HepG2 (cell line): ENCODE results near the gene CD248. TPM values are rescaled to one million over a fixed set of nuclear protein-coding genes. Genes with fewer than 3 reads are reported as not detected.

Source experiments
- ARNT ChIP-seq: fragments of 450-650 bp; IDR thresholded peaks from 2 replicates; pipeline ENCODE4 v1.6.1; 2017
- CCAR2 ChIP-seq: fragments of 200-400 bp; formaldehyde crosslinking; optimal IDR thresholded peaks from 2 replicates; pipeline ENCODE3; 2018; ENCODE audit warnings: low read depth, mild to moderate bottlenecking, low read length, moderate library complexity
- CHCHD3 ChIP-seq: sonication (generic); formaldehyde crosslinking; IDR thresholded peaks from 2 replicates; pipeline ENCODE4 v1.8.0; 2022; ENCODE audit warnings: mild to moderate bottlenecking, missing genetic modification reagents, moderate library complexity
- FOXK2 ChIP-seq: fragments of 450-650 bp; IDR thresholded peaks from 2 replicates; pipeline ENCODE4 v1.6.1; 2016
- GPBP1L1 ChIP-seq: sonication (generic); formaldehyde crosslinking; IDR thresholded peaks from 2 replicates; pipeline ENCODE4 v1.5.0; 2020; ENCODE audit warnings: mild to moderate bottlenecking, missing genetic modification reagents
- HNRNPH1 ChIP-seq: fragments of 200-400 bp; formaldehyde crosslinking; optimal IDR thresholded peaks from 2 replicates; pipeline ENCODE3; 2017; ENCODE audit warnings: mild to moderate bottlenecking, low read depth, low read length
- HOMEZ ChIP-seq: IDR thresholded peaks from 2 replicates; pipeline ENCODE4 v1.6.1; 2016; ENCODE audit warnings: low read depth
- KLF11 ChIP-seq: IDR thresholded peaks from 2 replicates; pipeline ENCODE4 v1.6.1; 2016; ENCODE audit warnings: missing compliant biosample characterization
- MATR3 ChIP-seq: sonication (generic); formaldehyde crosslinking; IDR thresholded peaks from 2 replicates; pipeline ENCODE4 v1.4.0; 2020; ENCODE audit warnings: missing genetic modification reagents
- NR2F2 ChIP-seq: IDR thresholded peaks from 2 replicates; pipeline ENCODE4 v1.6.1; 2012; ENCODE audit warnings: low read depth, inconsistent platforms, borderline replicate concordance
- TP53 ChIP-seq: sonication (generic); formaldehyde crosslinking; conservative IDR thresholded peaks from 2 replicates; pipeline ENCODE4 v1.4.0; 2020; ENCODE audit warnings: missing genetic modification reagents
- YEATS2 ChIP-seq: sonication (generic); formaldehyde crosslinking; IDR thresholded peaks from 2 replicates; pipeline ENCODE4 v1.4.0; 2020; ENCODE audit warnings: missing genetic modification reagents, borderline replicate concordance
- ZBTB20 ChIP-seq: sonication (generic); formaldehyde crosslinking; IDR thresholded peaks from 2 replicates; pipeline ENCODE4 v1.8.1; 2023; ENCODE audit warnings: missing genetic modification reagents, low read depth, mild to moderate bottlenecking, borderline replicate concordance
- ZNF256 ChIP-seq: sonication (generic); formaldehyde crosslinking; conservative IDR thresholded peaks from 2 replicates; pipeline ENCODE4 v1.4.0; 2020; ENCODE audit warnings: missing genetic modification reagents
- ZNF564 ChIP-seq: sonication (generic); formaldehyde crosslinking; IDR thresholded peaks from 2 replicates; pipeline ENCODE4 v1.8.1; 2023; ENCODE audit warnings: mild to moderate bottlenecking, missing genetic modification reagents
- ZNF850 ChIP-seq: sonication (generic); formaldehyde crosslinking; conservative IDR thresholded peaks from 2 replicates; pipeline ENCODE4 v1.9.0; 2021; ENCODE audit warnings: mild to moderate bottlenecking, missing genetic modification reagents
- polyA plus RNA-seq, 8 experiments: library from polyadenylated mRNA; depleted of rRNA in 3 of 8; stranded (reverse) in 7 of 8; unstranded in 1 of 8; fragments of >200 nt; fragmentation: Illumina TruSeq in 4 of 8; extraction: Trizol in 4 of 8; gene quantifications; 2 replicates each; pipeline versions ENCODE4 v1.2.1 to v1.2.3, GENCODE V29; 2011 to 2016; ENCODE audit warnings: low read depth in 4 of 8, missing spikeins in 1 of 8, mixed read lengths in 1 of 8; ENCODE audit not compliant: insufficient read depth in 1 of 8
- total RNA-seq, 5 experiments: library from RNA; depleted of rRNA; stranded (reverse); fragments of >200 nt; fragmentation: Illumina TruSeq; extraction: Trizol; gene quantifications; 2 replicates each; pipeline ENCODE4 v1.2.3, GENCODE V29; 2016; ENCODE audit warnings: low read depth in 1 of 5
- TF ChIP-seq, protein P1 (sequence below): sonication (generic); formaldehyde crosslinking; IDR thresholded peaks from 2 replicates; pipeline ENCODE4 v1.5.0; 2020; ENCODE audit warnings: mild to moderate bottlenecking, missing genetic modification reagents, borderline replicate concordance
- TF ChIP-seq, protein P2 (sequence below): sonication (generic); formaldehyde crosslinking; IDR thresholded peaks from 2 replicates; pipeline ENCODE4 v1.4.0; 2020; ENCODE audit warnings: missing genetic modification reagents

CD248 gene
- total and polyA plus RNA-seq, 2 of the 13 experiments (the other 11 are each of a cell fraction or from before 2014, with no cell fraction given) = 0.25 to 0.35 TPM

DNA sequence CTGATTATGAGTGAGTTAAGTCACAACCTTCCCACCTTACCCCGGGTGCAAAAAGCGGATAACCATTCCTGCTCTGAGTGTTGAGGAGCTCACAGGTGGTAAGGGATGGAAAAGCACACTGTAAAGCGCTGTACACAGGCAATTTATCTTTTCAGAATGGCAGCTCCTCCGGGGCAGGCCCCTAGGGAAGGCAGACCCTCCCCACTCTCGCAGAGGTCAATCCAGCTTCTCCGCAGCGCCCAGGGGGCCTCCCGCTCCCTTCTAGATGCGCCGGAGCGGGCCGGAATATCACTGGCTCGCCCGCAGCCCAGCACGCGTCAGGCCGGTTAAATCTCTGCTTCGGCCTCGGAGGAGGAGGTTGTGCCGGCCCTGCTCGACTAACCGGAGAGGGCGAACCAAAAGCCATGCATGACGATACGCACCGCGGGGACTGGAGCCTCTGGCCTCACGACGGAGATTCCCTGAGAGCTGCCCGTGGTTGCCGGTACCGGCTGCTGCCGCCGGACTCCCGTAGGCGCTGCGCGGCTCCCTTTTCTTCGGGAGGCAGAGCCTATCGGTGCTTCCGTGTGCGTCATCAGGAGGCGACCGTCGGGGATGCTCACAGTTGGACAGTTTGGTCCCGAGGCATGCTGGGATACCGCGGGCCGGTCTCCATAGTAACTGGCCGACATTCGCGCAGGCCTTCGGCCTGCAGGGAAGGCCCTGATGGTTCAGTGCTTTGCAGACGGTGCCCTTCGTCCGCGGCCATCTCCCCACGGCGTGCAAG is 27.9 kb upstream of the CD248 start, which contains the start of gene BRMS1 (continued):
- TF ChIP-seq, protein P1, sequence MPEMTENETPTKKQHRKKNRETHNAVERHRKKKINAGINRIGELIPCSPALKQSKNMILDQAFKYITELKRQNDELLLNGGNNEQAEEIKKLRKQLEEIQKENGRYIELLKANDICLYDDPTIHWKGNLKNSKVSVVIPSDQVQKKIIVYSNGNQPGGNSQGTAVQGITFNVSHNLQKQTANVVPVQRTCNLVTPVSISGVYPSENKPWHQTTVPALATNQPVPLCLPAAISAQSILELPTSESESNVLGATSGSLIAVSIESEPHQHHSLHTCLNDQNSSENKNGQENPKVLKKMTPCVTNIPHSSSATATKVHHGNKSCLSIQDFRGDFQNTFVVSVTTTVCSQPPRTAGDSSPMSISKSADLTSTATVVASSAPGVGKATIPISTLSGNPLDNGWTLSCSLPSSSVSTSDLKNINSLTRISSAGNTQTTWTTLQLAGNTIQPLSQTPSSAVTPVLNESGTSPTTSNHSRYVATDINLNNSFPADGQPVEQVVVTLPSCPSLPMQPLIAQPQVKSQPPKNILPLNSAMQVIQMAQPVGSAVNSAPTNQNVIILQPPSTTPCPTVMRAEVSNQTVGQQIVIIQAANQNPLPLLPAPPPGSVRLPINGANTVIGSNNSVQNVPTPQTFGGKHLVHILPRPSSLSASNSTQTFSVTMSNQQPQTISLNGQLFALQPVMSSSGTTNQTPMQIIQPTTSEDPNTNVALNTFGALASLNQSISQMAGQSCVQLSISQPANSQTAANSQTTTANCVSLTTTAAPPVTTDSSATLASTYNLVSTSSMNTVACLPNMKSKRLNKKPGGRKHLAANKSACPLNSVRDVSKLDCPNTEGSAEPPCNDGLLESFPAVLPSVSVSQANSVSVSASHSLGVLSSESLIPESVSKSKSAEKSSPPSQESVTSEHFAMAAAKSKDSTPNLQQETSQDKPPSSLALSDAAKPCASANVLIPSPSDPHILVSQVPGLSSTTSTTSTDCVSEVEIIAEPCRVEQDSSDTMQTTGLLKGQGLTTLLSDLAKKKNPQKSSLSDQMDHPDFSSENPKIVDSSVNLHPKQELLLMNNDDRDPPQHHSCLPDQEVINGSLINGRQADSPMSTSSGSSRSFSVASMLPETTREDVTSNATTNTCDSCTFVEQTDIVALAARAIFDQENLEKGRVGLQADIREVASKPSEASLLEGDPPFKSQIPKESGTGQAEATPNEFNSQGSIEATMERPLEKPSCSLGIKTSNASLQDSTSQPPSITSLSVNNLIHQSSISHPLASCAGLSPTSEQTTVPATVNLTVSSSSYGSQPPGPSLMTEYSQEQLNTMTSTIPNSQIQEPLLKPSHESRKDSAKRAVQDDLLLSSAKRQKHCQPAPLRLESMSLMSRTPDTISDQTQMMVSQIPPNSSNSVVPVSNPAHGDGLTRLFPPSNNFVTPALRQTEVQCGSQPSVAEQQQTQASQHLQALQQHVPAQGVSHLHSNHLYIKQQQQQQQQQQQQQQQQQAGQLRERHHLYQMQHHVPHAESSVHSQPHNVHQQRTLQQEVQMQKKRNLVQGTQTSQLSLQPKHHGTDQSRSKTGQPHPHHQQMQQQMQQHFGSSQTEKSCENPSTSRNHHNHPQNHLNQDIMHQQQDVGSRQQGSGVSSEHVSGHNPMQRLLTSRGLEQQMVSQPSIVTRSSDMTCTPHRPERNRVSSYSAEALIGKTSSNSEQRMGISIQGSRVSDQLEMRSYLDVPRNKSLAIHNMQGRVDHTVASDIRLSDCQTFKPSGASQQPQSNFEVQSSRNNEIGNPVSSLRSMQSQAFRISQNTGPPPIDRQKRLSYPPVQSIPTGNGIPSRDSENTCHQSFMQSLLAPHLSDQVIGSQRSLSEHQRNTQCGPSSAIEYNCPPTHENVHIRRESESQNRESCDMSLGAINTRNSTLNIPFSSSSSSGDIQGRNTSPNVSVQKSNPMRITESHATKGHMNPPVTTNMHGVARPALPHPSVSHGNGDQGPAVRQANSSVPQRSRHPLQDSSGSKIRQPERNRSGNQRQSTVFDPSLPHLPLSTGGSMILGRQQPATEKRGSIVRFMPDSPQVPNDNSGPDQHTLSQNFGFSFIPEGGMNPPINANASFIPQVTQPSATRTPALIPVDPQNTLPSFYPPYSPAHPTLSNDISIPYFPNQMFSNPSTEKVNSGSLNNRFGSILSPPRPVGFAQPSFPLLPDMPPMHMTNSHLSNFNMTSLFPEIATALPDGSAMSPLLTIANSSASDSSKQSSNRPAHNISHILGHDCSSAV (CRISPR knock-in tag) = no peak
- TF ChIP-seq TP53 (CRISPR knock-in tag) (no peak), ZNF850 (CRISPR knock-in tag) (no peak), HNRNPH1 (no peak), ZNF564 (no peak), KLF11 (no peak), FOXK2 (0 out of 2 replicates have a peak, but pooled peaks have one; percentile 18), CCAR2 (no peak), GPBP1L1 (CRISPR knock-in tag) (no peak), HOMEZ (CRISPR knock-in tag) (0 out of 2 replicates have a peak, but pooled peaks have one; percentile 14), ZBTB20 (0 out of 2 replicates have a peak, but pooled peaks have one; percentile 62), ZNF256 (CRISPR knock-in tag) (no peak), MATR3 (CRISPR knock-in tag) (no peak), NR2F2 (no peak), CHCHD3 (CRISPR knock-in tag) (peak; percentile 73; the same call in 1 of the 2 replicates), ARNT (no peak), YEATS2 (CRISPR knock-in tag) (peak; percentile 93)
- TF ChIP-seq, protein P2, sequence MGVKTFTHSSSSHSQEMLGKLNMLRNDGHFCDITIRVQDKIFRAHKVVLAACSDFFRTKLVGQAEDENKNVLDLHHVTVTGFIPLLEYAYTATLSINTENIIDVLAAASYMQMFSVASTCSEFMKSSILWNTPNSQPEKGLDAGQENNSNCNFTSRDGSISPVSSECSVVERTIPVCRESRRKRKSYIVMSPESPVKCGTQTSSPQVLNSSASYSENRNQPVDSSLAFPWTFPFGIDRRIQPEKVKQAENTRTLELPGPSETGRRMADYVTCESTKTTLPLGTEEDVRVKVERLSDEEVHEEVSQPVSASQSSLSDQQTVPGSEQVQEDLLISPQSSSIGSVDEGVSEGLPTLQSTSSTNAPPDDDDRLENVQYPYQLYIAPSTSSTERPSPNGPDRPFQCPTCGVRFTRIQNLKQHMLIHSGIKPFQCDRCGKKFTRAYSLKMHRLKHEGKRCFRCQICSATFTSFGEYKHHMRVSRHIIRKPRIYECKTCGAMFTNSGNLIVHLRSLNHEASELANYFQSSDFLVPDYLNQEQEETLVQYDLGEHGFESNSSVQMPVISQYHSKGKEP (CRISPR knock-in tag) = no peak; the same call in 1 of the 2 replicates
